Fibroblast of lung (primary cell): Measurements from ENCODE around the gene STIL.

ENCODE experiments used
- EZH2 ChIP-seq: IDR thresholded peaks from 2 replicates; pipeline ENCODE4 v1.5.1; 2012; ENCODE audit warnings: low read length, control low read depth, mild to moderate bottlenecking; ENCODE audit errors: missing control alignments
- TF ChIP-seq, protein P1 (sequence below), 2 donors: IDR thresholded peaks in 1 of 2; conservative IDR thresholded peaks in 1 of 2; 1 replicate in 1 of 2; 2 replicates in 1 of 2; pipeline ENCODE4 v1.5.1; 2011 to 2012; ENCODE audit warnings: low read length in 2 of 2, control low read depth in 1 of 2, inconsistent platforms in 1 of 2, low read depth in 1 of 2, mild to moderate bottlenecking in 1 of 2

DNA sequence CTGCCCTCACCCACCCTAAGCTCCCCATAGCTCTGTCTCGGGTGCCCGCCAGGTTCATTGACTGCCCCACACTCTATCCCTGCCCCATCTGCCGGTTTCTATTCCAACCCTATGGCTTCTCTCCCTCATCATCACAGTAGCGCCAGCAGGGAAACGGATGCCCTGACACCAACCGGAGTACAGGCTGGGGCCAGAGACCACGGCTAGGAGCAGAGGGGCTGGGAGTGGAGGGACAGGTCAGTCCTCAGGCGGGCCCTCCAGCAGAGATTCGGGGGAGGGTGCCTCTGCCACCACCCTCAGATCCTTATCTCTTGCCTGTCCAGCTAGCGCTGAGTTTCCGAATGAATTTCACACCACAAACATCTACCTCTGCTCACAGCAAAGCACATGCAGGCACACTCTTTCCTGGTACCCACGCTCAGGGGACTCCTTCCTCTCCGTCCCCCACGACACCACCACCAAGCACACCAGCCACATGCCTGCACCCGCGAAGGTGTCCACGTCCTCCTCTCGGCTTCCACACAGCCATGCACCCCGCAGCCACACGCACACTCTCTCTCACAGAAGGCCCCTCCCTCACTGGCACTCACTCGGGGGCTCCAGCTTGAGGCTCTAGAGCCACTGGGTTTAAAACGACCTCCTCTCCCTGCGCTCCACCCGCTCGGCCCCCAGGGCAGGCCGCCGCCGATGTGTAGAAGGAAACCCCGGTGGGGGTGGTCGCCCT lies 89.1 kb downstream of the STIL start:
- TF ChIP-seq, protein P1, sequence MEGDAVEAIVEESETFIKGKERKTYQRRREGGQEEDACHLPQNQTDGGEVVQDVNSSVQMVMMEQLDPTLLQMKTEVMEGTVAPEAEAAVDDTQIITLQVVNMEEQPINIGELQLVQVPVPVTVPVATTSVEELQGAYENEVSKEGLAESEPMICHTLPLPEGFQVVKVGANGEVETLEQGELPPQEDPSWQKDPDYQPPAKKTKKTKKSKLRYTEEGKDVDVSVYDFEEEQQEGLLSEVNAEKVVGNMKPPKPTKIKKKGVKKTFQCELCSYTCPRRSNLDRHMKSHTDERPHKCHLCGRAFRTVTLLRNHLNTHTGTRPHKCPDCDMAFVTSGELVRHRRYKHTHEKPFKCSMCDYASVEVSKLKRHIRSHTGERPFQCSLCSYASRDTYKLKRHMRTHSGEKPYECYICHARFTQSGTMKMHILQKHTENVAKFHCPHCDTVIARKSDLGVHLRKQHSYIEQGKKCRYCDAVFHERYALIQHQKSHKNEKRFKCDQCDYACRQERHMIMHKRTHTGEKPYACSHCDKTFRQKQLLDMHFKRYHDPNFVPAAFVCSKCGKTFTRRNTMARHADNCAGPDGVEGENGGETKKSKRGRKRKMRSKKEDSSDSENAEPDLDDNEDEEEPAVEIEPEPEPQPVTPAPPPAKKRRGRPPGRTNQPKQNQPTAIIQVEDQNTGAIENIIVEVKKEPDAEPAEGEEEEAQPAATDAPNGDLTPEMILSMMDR (conservative IDR thresholded peaks at IDR 0.05 in 1 of 2, IDR thresholded peaks at IDR 0.05 in 1 of 2; ENCODE audit: low read depth in 1 of 2, low read length in 2 of 2): no peak
- TF ChIP-seq EZH2: peak; percentile 99
